Germinal center (tissue), 1 donor: ENCODE measurements around the gene FAM25A.
"Not testable (repeated sequence)": the region's sequence is repeated elsewhere in the genome, so short reads cannot be mapped to it uniquely, and the experiment has no call there.

Source experiments
- DNase-seq: peaks from one replicate; pipeline ENCODE4 v3.0.0; 2012; ENCODE audit warnings: mixed read lengths, low spot score

Gene FAM25A

GRCh38 chr10:87020056-87020455, at the start of gene FAM25A:
FAM25A (plus strand) TSS chr10:87020294; CDS start chr10:87020325, 31 bp downstream.
- DNase-seq: not testable (repeated sequence)

- DNase-seq: no peak
These were observed 49.2 kb upstream of the FAM25A start for GRCh38 chr10:86970982-86971231.

GRCh38 chr10:86971232-86971991, 48.7 kb upstream of the FAM25A start:
- peak; percentile 76 for DNase-seq

GRCh38 chr10:86972613-86973380, 47.3 kb upstream of the FAM25A start:
- no peak for DNase-seq

GRCh38 chr10:86974484-86974883, 45.6 kb upstream of the FAM25A start:
- no peak for DNase-seq

- DNase-seq: no peak
These were observed 43.6 kb upstream of the FAM25A start for GRCh38 chr10:86976362-86977056.

GRCh38 chr10:86978457-86978856, 41.6 kb upstream of the FAM25A start:
- DNase-seq: not testable (repeated sequence)

- DNase-seq: no peak
These were observed 40.7 kb upstream of the FAM25A start for GRCh38 chr10:86979296-86979818.

GRCh38 chr10:86979977-86980448, 40.1 kb upstream of the FAM25A start:
- DNase-seq: no peak

GRCh38 chr10:86981020-86981419, 39.1 kb upstream of the FAM25A start:
- DNase-seq: not testable (repeated sequence)

- no peak for DNase-seq
These were observed 38.4 kb upstream of the FAM25A start for GRCh38 chr10:86981716-86982115.

GRCh38 chr10:86984498-86984897, 35.6 kb upstream of the FAM25A start:
- not testable (repeated sequence) for DNase-seq

- no peak for DNase-seq
These were observed 31.6 kb upstream of the FAM25A start for GRCh38 chr10:86988520-86988919.

- not testable (repeated sequence) for DNase-seq
These were observed 28.7 kb upstream of the FAM25A start for GRCh38 chr10:86991362-86991761.

GRCh38 chr10:86992456-86992855, 27.6 kb upstream of the FAM25A start:
- no peak for DNase-seq

- DNase-seq: no peak
These were observed 27.2 kb upstream of the FAM25A start for GRCh38 chr10:86992929-86993328.

- not testable (repeated sequence) for DNase-seq
These were observed 20.2 kb upstream of the FAM25A start for GRCh38 chr10:86999802-87000403.

GRCh38 chr10:87000491-87000890, 19.6 kb upstream of the FAM25A start:
- no peak for DNase-seq

- DNase-seq: not testable (repeated sequence)
These were observed 13.0 kb upstream of the FAM25A start for GRCh38 chr10:87007124-87007523.

- not testable (repeated sequence) for DNase-seq
These were observed 12.4 kb upstream of the FAM25A start for GRCh38 chr10:87007674-87008073.

GRCh38 chr10:87008303-87008702, 11.8 kb upstream of the FAM25A start:
- not testable (repeated sequence) for DNase-seq

GRCh38 chr10:87009134-87009696, 10.9 kb upstream of the FAM25A start:
- not testable (repeated sequence) for DNase-seq
